H9 (cell line): ENCODE data around the gene RECQL. TPM values are rescaled to one million over a fixed set of nuclear protein-coding genes. Genes with fewer than 3 reads are reported as not detected.
A peak's percentile ranks its signal among the peaks of the same experiment; 100 is the strongest.

Experiments used
- DNase-seq: peaks from one replicate; pipeline ENCODE4 v3.0.0-alpha.2; 2017
- H2AFZ ChIP-seq: one replicate; pipeline ENCODE4 v1.6.1; 2013; ENCODE audit warnings: mild to moderate bottlenecking, low read length, control low read depth, moderate library complexity
- H2AK5ac ChIP-seq: 2 replicates; pipeline ENCODE4 v1.6.1; 2013; ENCODE audit warnings: low read length, control low read depth, mixed read lengths; ENCODE audit not compliant: insufficient read length
- H2BK120ac ChIP-seq: one replicate; pipeline ENCODE4 v1.6.1; 2013; ENCODE audit warnings: low read depth, mild to moderate bottlenecking, low read length, control low read depth, inconsistent platforms; ENCODE audit not compliant: poor library complexity, severe bottlenecking
- H2BK12ac ChIP-seq: 2 replicates; pipeline ENCODE4 v1.6.1; 2013; ENCODE audit warnings: low read length, control low read depth, mixed read lengths, low read depth; ENCODE audit not compliant: insufficient read length
- H2BK15ac ChIP-seq: 2 replicates; pipeline ENCODE4 v1.6.1; 2013; ENCODE audit warnings: low read depth, low read length, control low read depth
- H2BK20ac ChIP-seq: one replicate; pipeline ENCODE4 v1.6.1; 2013; ENCODE audit warnings: low read depth, mild to moderate bottlenecking, low read length, control low read depth, inconsistent platforms; ENCODE audit not compliant: poor library complexity, severe bottlenecking
- H2BK5ac ChIP-seq: 2 replicates; pipeline ENCODE4 v1.6.1; 2013; ENCODE audit warnings: low read length, control low read depth, mixed read lengths; ENCODE audit not compliant: insufficient read length
- H3K14ac ChIP-seq: 2 replicates; pipeline ENCODE4 v1.6.1; 2013; ENCODE audit warnings: low read length, control low read depth; ENCODE audit not compliant: insufficient read depth
- H3K18ac ChIP-seq: 2 replicates; pipeline ENCODE4 v1.6.1; 2013; ENCODE audit warnings: low read depth, mild to moderate bottlenecking, mixed read lengths, low read length, control low read depth; ENCODE audit not compliant: insufficient read length
- H3K23ac ChIP-seq: 2 replicates; pipeline ENCODE4 v1.6.1; 2013; ENCODE audit warnings: low read length, control low read depth, mixed read lengths, low read depth; ENCODE audit not compliant: insufficient read length
- H3K23me2 ChIP-seq: 2 replicates; pipeline ENCODE4 v1.6.1; 2013; ENCODE audit warnings: low read depth, mild to moderate bottlenecking, mixed read lengths, low read length, control low read depth; ENCODE audit not compliant: insufficient read length, poor library complexity, severe bottlenecking
- H3K27ac ChIP-seq: 2 replicates; pipeline ENCODE4 v1.5.1; 2013; ENCODE audit warnings: low read length, control low read depth, mixed read lengths, low read depth; ENCODE audit not compliant: insufficient read length
- H3K27me3 ChIP-seq: 2 replicates; pipeline ENCODE4 v1.6.1; 2013; ENCODE audit warnings: low read length, control low read depth, inconsistent platforms; ENCODE audit not compliant: insufficient read depth
- H3K4ac ChIP-seq: 2 replicates; pipeline ENCODE4 v1.6.1; 2013; ENCODE audit warnings: low read depth, mild to moderate bottlenecking, control low read depth, inconsistent platforms, low read length, moderate library complexity
- H3K4me1 ChIP-seq: 2 replicates; pipeline ENCODE4 v1.6.1; 2013; ENCODE audit warnings: low read length, control low read depth, inconsistent platforms; ENCODE audit not compliant: insufficient read depth
- H3K4me2 ChIP-seq: 2 replicates; pipeline ENCODE4 v1.6.1; 2013; ENCODE audit warnings: low read length, control low read depth, mixed read lengths; ENCODE audit not compliant: insufficient read length, insufficient read depth
- H3K56ac ChIP-seq: 2 replicates; pipeline ENCODE4 v1.6.1; 2013; ENCODE audit warnings: low read depth, mild to moderate bottlenecking, mixed read lengths, low read length, control low read depth; ENCODE audit not compliant: insufficient read length
- H3K79me1 ChIP-seq: 2 replicates; pipeline ENCODE4 v1.6.1; 2013; ENCODE audit warnings: low read depth, mild to moderate bottlenecking, moderate library complexity, low read length, control low read depth, inconsistent platforms; ENCODE audit not compliant: insufficient read depth, poor library complexity, severe bottlenecking
- H3K79me2 ChIP-seq: 2 replicates; pipeline ENCODE4 v1.6.1; 2013; ENCODE audit warnings: low read length, control low read depth, inconsistent platforms; ENCODE audit not compliant: insufficient read depth
- H3K9ac ChIP-seq: 2 replicates; pipeline ENCODE4 v1.6.1; 2013; ENCODE audit warnings: low read length, control low read depth, mixed read lengths; ENCODE audit not compliant: insufficient read length; ENCODE audit errors: extremely low read depth
- H3K9me3 ChIP-seq: one replicate; pipeline ENCODE4 v1.6.1; 2013; ENCODE audit warnings: low read depth, low read length, inconsistent platforms; ENCODE audit not compliant: control insufficient read depth
- H3T11ph ChIP-seq: one replicate; pipeline ENCODE4 v1.6.1; 2013; ENCODE audit warnings: mild to moderate bottlenecking, low read length, control low read depth, inconsistent platforms
- H4K20me1 ChIP-seq: one replicate; pipeline ENCODE4 v1.6.1; 2013; ENCODE audit not compliant: control insufficient read depth, insufficient read length, insufficient read depth
- H4K5ac ChIP-seq: 2 replicates; pipeline ENCODE4 v1.6.1; 2013; ENCODE audit warnings: low read depth, mild to moderate bottlenecking, mixed read lengths, low read length, control low read depth; ENCODE audit not compliant: insufficient read length
- H4K8ac ChIP-seq: replicated peaks from 2 replicates; pipeline ENCODE4 v1.6.1; 2013; ENCODE audit warnings: low read length, control low read depth, mixed read lengths, low read depth; ENCODE audit not compliant: insufficient read length
- H4K91ac ChIP-seq: 2 replicates; pipeline ENCODE4 v1.6.1; 2013; ENCODE audit warnings: low read depth, mild to moderate bottlenecking, moderate library complexity, mixed read lengths, low read length, control low read depth; ENCODE audit not compliant: insufficient read length
- H3K27ac Mint-ChIP-seq, 3 experiments: 2 replicates in 2 of 3; 3 replicates in 1 of 3; pipeline ENCODE4 v1.8.0; 2020 to 2021; ENCODE audit warnings: mixed read lengths in 3 of 3, mild to moderate bottlenecking in 1 of 3, moderate library complexity in 1 of 3
- H3K27me3 Mint-ChIP-seq: 2 replicates; pipeline ENCODE4 v1.8.0; 2021; ENCODE audit warnings: low read depth, mild to moderate bottlenecking, moderate library complexity, mixed read lengths
- H3K36me3 Mint-ChIP-seq, 3 experiments: 2 replicates in 2 of 3; 3 replicates in 1 of 3; pipeline ENCODE4 v1.8.0; 2020 to 2021; ENCODE audit warnings: low read depth in 3 of 3, mixed read lengths in 3 of 3; ENCODE audit not compliant: insufficient read depth in 1 of 3
- H3K4me1 Mint-ChIP-seq, 2 experiments: 2 replicates each; pipeline ENCODE4 v1.8.0; 2020; ENCODE audit warnings: mixed read lengths in 2 of 2
- H3K4me3 Mint-ChIP-seq, 2 experiments: 2 replicates in 1 of 2; 3 replicates in 1 of 2; pipeline ENCODE4 v1.8.0; 2020 to 2021; ENCODE audit warnings: mild to moderate bottlenecking in 2 of 2, mixed read lengths in 2 of 2, moderate library complexity in 1 of 2
- H3K9me3 Mint-ChIP-seq, 2 experiments: 2 replicates in 1 of 2; 3 replicates in 1 of 2; pipeline ENCODE4 v1.8.0; 2020; ENCODE audit warnings: mild to moderate bottlenecking in 2 of 2, mixed read lengths in 2 of 2, moderate library complexity in 1 of 2
- WGBS: extraction: QIAGEN DNeasy Blood & Tissue Kit; methylation state at CpG from one replicate; pipeline ENCODE4 v1.1.7; 2013; ENCODE audit warnings: missing lambda C conversion rate, low lambda C conversion rate, mixed read lengths; ENCODE audit not compliant: insufficient read length; ENCODE audit errors: extremely low coverage; 5-methylcytosine and 5-hydroxymethylcytosine counted together
- total RNA-seq: library from RNA; stranded (reverse); gene quantifications from 2 replicates; pipeline ENCODE4 v1.2.1, GENCODE V29; 2021
- TF ChIP-seq, protein P1 (sequence below): fragments of 200-600 bp; sonication (generic); conservative IDR thresholded peaks from 3 replicates; pipeline ENCODE4 v1.8.0; 2021; ENCODE audit warnings: antibody characterized with exemption, mild to moderate bottlenecking

The RECQL gene
- total RNA-seq, 1 experiment from 2014 or later, result 41.0 TPM

DNA sequence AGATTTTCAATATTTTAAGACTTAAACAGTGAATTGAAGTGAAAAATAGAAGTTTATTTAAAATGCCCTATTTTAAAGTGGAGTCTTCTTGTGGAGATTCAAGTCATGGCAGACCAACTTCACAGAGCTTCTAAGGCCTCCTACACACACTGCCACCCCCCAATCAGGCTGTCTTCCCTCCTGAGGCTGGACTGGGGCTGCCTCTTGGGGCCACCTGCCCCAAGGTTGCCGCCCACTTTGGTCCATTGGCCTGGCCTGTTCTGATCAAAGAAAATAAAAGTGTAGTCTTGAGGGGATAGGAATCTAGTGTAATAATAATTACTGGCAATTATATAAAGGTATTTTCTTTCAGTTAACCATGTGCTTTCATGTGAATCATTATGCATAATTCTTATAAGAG is 1.4 kb upstream of the RECQL start:
- Histone ChIP-seq H3T11ph (no peak overlapping the region), H2BK12ac (no peak overlapping the region), H3K9ac (no peak overlapping the region), H2BK15ac (no peak overlapping the region), H3K23me2 (peaks cover 10% of the 10 kb centered on the region), H3K23ac (no peak overlapping the region), H3K56ac (no peak overlapping the region), H3K4me1 (no peaks in the 10 kb centered on the region), H3K79me2 (peaks cover 13% of the 10 kb centered on the region; the same call in 1 of the 2 replicates), H3K4ac (no peak overlapping the region), H3K27me3 (no peaks in the 10 kb centered on the region), H3K9me3 (no peaks in the 10 kb centered on the region), H3K4me2 (no peak overlapping the region), H4K8ac (no peak overlapping the region), H3K18ac (no peak overlapping the region), H3K14ac (no peak overlapping the region), H2AFZ (no peak overlapping the region), H3K79me1 (peaks cover 3% of the 10 kb centered on the region), H4K20me1 (peaks cover 2% of the 10 kb centered on the region), H4K91ac (no peak overlapping the region), H2BK20ac (no peak overlapping the region), H2BK120ac (no peak overlapping the region), H2BK5ac (no peak overlapping the region), H3K27ac (no peak overlapping the region), H2AK5ac (no peak overlapping the region), H4K5ac (no peak overlapping the region)
- peaks cover 2 to 11% (median 9%) of the 10 kb centered on the region in 3 experiments; a peak in 5 of 7 replicates for H3K36me3 Mint-ChIP-seq
- H3K4me3 Mint-ChIP-seq, result no peak overlapping the region
- no CpG with 5 or more reads among the region's 1 CpG for WGBS
- TF ChIP-seq, protein P1, sequence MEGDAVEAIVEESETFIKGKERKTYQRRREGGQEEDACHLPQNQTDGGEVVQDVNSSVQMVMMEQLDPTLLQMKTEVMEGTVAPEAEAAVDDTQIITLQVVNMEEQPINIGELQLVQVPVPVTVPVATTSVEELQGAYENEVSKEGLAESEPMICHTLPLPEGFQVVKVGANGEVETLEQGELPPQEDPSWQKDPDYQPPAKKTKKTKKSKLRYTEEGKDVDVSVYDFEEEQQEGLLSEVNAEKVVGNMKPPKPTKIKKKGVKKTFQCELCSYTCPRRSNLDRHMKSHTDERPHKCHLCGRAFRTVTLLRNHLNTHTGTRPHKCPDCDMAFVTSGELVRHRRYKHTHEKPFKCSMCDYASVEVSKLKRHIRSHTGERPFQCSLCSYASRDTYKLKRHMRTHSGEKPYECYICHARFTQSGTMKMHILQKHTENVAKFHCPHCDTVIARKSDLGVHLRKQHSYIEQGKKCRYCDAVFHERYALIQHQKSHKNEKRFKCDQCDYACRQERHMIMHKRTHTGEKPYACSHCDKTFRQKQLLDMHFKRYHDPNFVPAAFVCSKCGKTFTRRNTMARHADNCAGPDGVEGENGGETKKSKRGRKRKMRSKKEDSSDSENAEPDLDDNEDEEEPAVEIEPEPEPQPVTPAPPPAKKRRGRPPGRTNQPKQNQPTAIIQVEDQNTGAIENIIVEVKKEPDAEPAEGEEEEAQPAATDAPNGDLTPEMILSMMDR, result no peak
- no peaks in the 10 kb centered on the region for H3K9me3 Mint-ChIP-seq
- peaks cover 10 to 12% of the 10 kb centered on the region in 2 experiments for H3K4me1 Mint-ChIP-seq
- H3K27ac Mint-ChIP-seq, result peak overlapping the region in 1 of 3 experiments; percentile 57; a peak in 4 of 7 replicates
- no peak for DNase-seq
- H3K27me3 Mint-ChIP-seq, result no peaks in the 10 kb centered on the region
